Small intestine (tissue), 7 donors: ENCODE results near the gene MOCS1. TPM values are rescaled to one million over a fixed set of nuclear protein-coding genes. Genes with fewer than 3 reads are reported as not detected.

ENCODE experiments used
- DNase-seq, 2 donors: peaks; one replicate each; pipeline versions ENCODE4 v3.0.0 to v3.0.0-alpha.2; 2013
- FAIRE-seq: peaks from 2 replicates; lab custom pipeline; 2012; peaks lifted over from hg19 to GRCh38; lab: Jason Lieb, UNC
- H3K27ac ChIP-seq, 3 donors: one replicate each; pipeline ENCODE4 v1.5.1; 2013; ENCODE audit warnings: low read length in 2 of 3, mild to moderate bottlenecking in 2 of 3, control low read depth in 1 of 3, inconsistent platforms in 1 of 3, low read depth in 1 of 3, moderate library complexity in 1 of 3
- H3K27me3 ChIP-seq, 3 donors: one replicate each; pipeline ENCODE4 v1.6.1; 2013; ENCODE audit warnings: low read length in 3 of 3, inconsistent platforms in 1 of 3; ENCODE audit not compliant: control insufficient read depth in 3 of 3, insufficient read depth in 3 of 3
- H3K36me3 ChIP-seq, 3 donors: one replicate each; pipeline ENCODE4 v1.6.1; 2013; ENCODE audit warnings: low read length in 3 of 3, inconsistent platforms in 1 of 3, low read depth in 1 of 3, mild to moderate bottlenecking in 1 of 3, moderate library complexity in 1 of 3; ENCODE audit not compliant: control insufficient read depth in 3 of 3, insufficient read depth in 2 of 3
- H3K4me1 ChIP-seq, 3 donors: one replicate each; pipeline ENCODE4 v1.6.1; 2013; ENCODE audit warnings: low read length in 2 of 3, inconsistent platforms in 1 of 3, low read depth in 1 of 3, mild to moderate bottlenecking in 1 of 3, moderate library complexity in 1 of 3; ENCODE audit not compliant: control insufficient read depth in 3 of 3, insufficient read depth in 2 of 3
- H3K4me3 ChIP-seq, 3 donors: one replicate each; pipeline ENCODE4 v1.5.1; 2013; ENCODE audit warnings: low read length in 3 of 3, control low read depth in 1 of 3, inconsistent platforms in 1 of 3, low read depth in 1 of 3, mild to moderate bottlenecking in 1 of 3, moderate library complexity in 1 of 3
- H3K9me3 ChIP-seq, 2 donors: one replicate each; pipeline ENCODE4 v1.6.1; 2013; ENCODE audit warnings: low read depth in 1 of 2, low read length in 1 of 2; ENCODE audit not compliant: control insufficient read depth in 2 of 2, insufficient read depth in 1 of 2
- WGBS, 3 donors: extraction: QIAGEN DNeasy Blood & Tissue Kit; methylation state at CpG; one replicate each; pipeline ENCODE4 v1.1.7; 2013; 5-methylcytosine and 5-hydroxymethylcytosine counted together
- polyA plus RNA-seq, 4 donors: library from polyadenylated mRNA; stranded (reverse) in 3 of 4; unstranded in 1 of 4; fragments of 200-250 nt in 3 of 4; fragments of 120-200 nt in 1 of 4; gene quantifications; one replicate each; pipeline versions ENCODE4 v1.2.1 to v1.2.3, GENCODE V29; 2013
- donor health status: healthy with polysubstance abuse.
- donor health status: control.
- donor health status: control.
- donor health status: Bipolar disorder and iron deficiency.
- donor health status: healthy.

MOCS1 gene
- polyA plus RNA-seq, 4 donors = 11.9 to 29.6 (median 18.0) TPM

GRCh38 chr6:39902786-39903465 is 31.3 kb downstream of the MOCS1 start:
- Histone ChIP-seq H3K4me1 (peaks cover 0 to 6% (median 0%) of the 10 kb centered on the region in 3 donors), H3K27me3 (peaks cover 0 to 2% (median 0%) of the 10 kb centered on the region in 3 donors), H3K4me3 (no peak overlapping the region), H3K9me3 (no peaks in the 10 kb centered on the region), H3K36me3 (peaks cover 0 to 45% (median 5%) of the 10 kb centered on the region in 3 donors), H3K27ac (no peak overlapping the region)
- 82 to 93% (median 88%) methylated on average over 4 of the region's 4 CpGs for WGBS, 3 donors
- no peak for DNase-seq
- FAIRE-seq = no peak

GRCh38 chr6:39902136-39902535 is 32.1 kb downstream of the MOCS1 start:
- DNase-seq (no peak), FAIRE-seq (no peak)
- Histone ChIP-seq H3K27me3 (peaks cover 0 to 2% (median 0%) of the 10 kb centered on the region in 3 donors), H3K4me3 (no peak overlapping the region), H3K4me1 (peaks cover 0 to 6% (median 0%) of the 10 kb centered on the region in 3 donors), H3K9me3 (no peaks in the 10 kb centered on the region), H3K36me3 (peaks cover 0 to 40% (median 5%) of the 10 kb centered on the region in 3 donors), H3K27ac (no peak overlapping the region)
- 79 to 92% (median 84%) methylated on average over 2 of the region's 2 CpGs for WGBS, 3 donors

GRCh38 chr6:39901670-39902069 is 32.6 kb downstream of the MOCS1 start:
- H3K36me3 ChIP-seq = peaks cover 0 to 40% (median 5%) of the 10 kb centered on the region in 3 donors
- DNase-seq = peak in 1 of 2 donors; percentile 61
- no peak overlapping the region for H3K27ac ChIP-seq
- no peak overlapping the region for H3K4me3 ChIP-seq
- no peak for FAIRE-seq
- peaks cover 0 to 2% (median 0%) of the 10 kb centered on the region in 3 donors for H3K27me3 ChIP-seq
- no peaks in the 10 kb centered on the region for H3K9me3 ChIP-seq
- WGBS, 3 donors = 69 to 78% (median 74%) methylated on average over 19 of the region's 19 CpGs
- peaks cover 0 to 6% (median 0%) of the 10 kb centered on the region in 3 donors for H3K4me1 ChIP-seq

GRCh38 chr6:39901116-39901655 is 33.1 kb downstream of the MOCS1 start:
- Histone ChIP-seq H3K27ac (no peak overlapping the region), H3K36me3 (peaks cover 0 to 38% (median 3%) of the 10 kb centered on the region in 3 donors), H3K9me3 (no peaks in the 10 kb centered on the region), H3K4me1 (peaks cover 0 to 6% (median 0%) of the 10 kb centered on the region in 3 donors), H3K27me3 (peaks cover 0 to 2% (median 0%) of the 10 kb centered on the region in 3 donors), H3K4me3 (no peak overlapping the region)
- FAIRE-seq (no peak), DNase-seq (no peak)
- WGBS, 3 donors = 86 to 92% (median 87%) methylated on average over 10 of the region's 10 CpGs

- FAIRE-seq = no peak
- no peaks in the 10 kb centered on the region for H3K9me3 ChIP-seq
These were observed 34.5 kb downstream of the MOCS1 start for GRCh38 chr6:39899554-39900295.

GRCh38 chr6:39898625-39899024 is 35.6 kb downstream of the MOCS1 start:
- DNase-seq (no peak), FAIRE-seq (no peak)
- peaks cover 0 to 6% (median 0%) of the 10 kb centered on the region in 3 donors for H3K4me1 ChIP-seq
- WGBS, 3 donors = 90 to 95% (median 90%) methylated on average over 4 of the region's 4 CpGs
- H3K36me3 ChIP-seq = peaks cover 0 to 21% (median 0%) of the 10 kb centered on the region in 3 donors
- H3K9me3 ChIP-seq = no peaks in the 10 kb centered on the region
- no peak overlapping the region for H3K27ac ChIP-seq
- H3K27me3 ChIP-seq = peaks cover 0 to 2% (median 0%) of the 10 kb centered on the region in 3 donors
- H3K4me3 ChIP-seq = no peak overlapping the region

More at GRCh38 chr6:39899554-39900295, 34.5 kb downstream of the MOCS1 start:
- H3K4me1 ChIP-seq = peaks cover 0 to 6% (median 0%) of the 10 kb centered on the region in 3 donors
- H3K27me3 ChIP-seq = peaks cover 0 to 2% (median 0%) of the 10 kb centered on the region in 3 donors
- peaks cover 0 to 28% (median 0%) of the 10 kb centered on the region in 3 donors for H3K36me3 ChIP-seq
- H3K27ac ChIP-seq = no peak overlapping the region
- H3K4me3 ChIP-seq = no peak overlapping the region
- 77 to 86% (median 80%) methylated on average over 10 of the region's 10 CpGs for WGBS, 3 donors
- DNase-seq = no peak

GRCh38 chr6:39897698-39898097 is 36.6 kb downstream of the MOCS1 start:
- peaks cover 0 to 15% (median 0%) of the 10 kb centered on the region in 3 donors for H3K36me3 ChIP-seq
- no peak overlapping the region for H3K4me3 ChIP-seq
- peaks cover 0 to 2% (median 0%) of the 10 kb centered on the region in 3 donors for H3K27me3 ChIP-seq
- WGBS, 3 donors = 24 to 54% (median 51%) methylated on average over 3 of the region's 3 CpGs
- H3K9me3 ChIP-seq = no peaks in the 10 kb centered on the region
- DNase-seq (peak; percentile 26 to 27), FAIRE-seq (no peak)
- peaks cover 0 to 6% (median 0%) of the 10 kb centered on the region in 3 donors for H3K4me1 ChIP-seq
- H3K27ac ChIP-seq = no peak overlapping the region

- FAIRE-seq (no peak), DNase-seq (no peak)
- Histone ChIP-seq H3K36me3 (peaks cover 0 to 15% (median 0%) of the 10 kb centered on the region in 3 donors), H3K27ac (no peak overlapping the region), H3K4me3 (no peak overlapping the region), H3K9me3 (no peaks in the 10 kb centered on the region), H3K27me3 (peaks cover 0 to 2% (median 0%) of the 10 kb centered on the region in 3 donors), H3K4me1 (no peaks in the 10 kb centered on the region)
- WGBS, 3 donors = 90 to 95% (median 91%) methylated on average over 12 of the region's 12 CpGs
These were observed 37.6 kb downstream of the MOCS1 start for GRCh38 chr6:39896701-39897100.
